MCF 10A (cell line): ENCODE results near the gene FXYD5. TPM values are rescaled to one million over a fixed set of nuclear protein-coding genes. Genes with fewer than 3 reads are reported as not detected.

ENCODE experiments used
- BruUV-seq: library from RNA; stranded (reverse); fragments of 400-500 nt; replicated peaks from 2 replicates; lab custom pipeline; 2021; lab: Mats Ljungman, UMichigan
- CTCF ChIA-PET: fragments of 300-600 bp; sonication (Branson Sonifier 250); formaldehyde crosslinking; extraction: SDS; loops from one replicate; lab custom pipeline; 2021; ENCODE audit warnings: antibody characterized with exemption, inconsistent platforms; lab: Yijun Ruan, JAX
- POLR2A ChIA-PET: fragments of 300-600, 350-650 bp; sonication (Branson Sonifier 250); formaldehyde crosslinking; extraction: SDS; loops from one replicate; lab custom pipeline; 2020; ENCODE audit warnings: antibody characterized with exemption, inconsistent platforms; lab: Yijun Ruan, JAX
- DNase-seq: peaks from one replicate; pipeline ENCODE4 v3.0.0-alpha.2; 2018; ENCODE audit not compliant: unreplicated experiment
- H3K27ac Mint-ChIP-seq: one replicate; pipeline ENCODE4 v1.8.0; 2022; ENCODE audit warnings: mild to moderate bottlenecking, low read depth, mixed read lengths; ENCODE audit not compliant: unreplicated experiment
- H3K27me3 Mint-ChIP-seq: one replicate; pipeline ENCODE4 v1.8.0; 2022; ENCODE audit warnings: mixed read lengths; ENCODE audit not compliant: insufficient read depth, unreplicated experiment
- H3K36me3 Mint-ChIP-seq: one replicate; pipeline ENCODE4 v1.8.0; 2022; ENCODE audit warnings: mild to moderate bottlenecking, moderate library complexity, mixed read lengths; ENCODE audit not compliant: insufficient read depth, unreplicated experiment
- H3K4me1 Mint-ChIP-seq: one replicate; pipeline ENCODE4 v1.8.0; 2022; ENCODE audit warnings: mixed read lengths; ENCODE audit not compliant: insufficient read depth, unreplicated experiment
- H3K4me3 Mint-ChIP-seq: one replicate; pipeline ENCODE4 v1.8.0; 2022; ENCODE audit warnings: mild to moderate bottlenecking, moderate library complexity, mixed read lengths; ENCODE audit not compliant: unreplicated experiment
- H3K9me3 Mint-ChIP-seq: one replicate; pipeline ENCODE4 v1.8.0; 2022; ENCODE audit warnings: mixed read lengths; ENCODE audit not compliant: unreplicated experiment
- intact Hi-C: fragments of 100-400 bp; cut with micrococcal nuclease; formaldehyde crosslinking; loops from 2 replicates; pipeline ENCODE4 v1.14.1; 2022
- total RNA-seq: library from RNA; stranded (reverse); gene quantifications from 2 replicates; pipeline ENCODE4 v1.2.3, GENCODE V29; 2022
- TF ChIP-seq, protein P1 (sequence below): fragments of 200-600 bp; IDR thresholded peaks from one replicate; pipeline ENCODE4 v1.8.0; 2022; ENCODE audit warnings: antibody characterized with exemption, mild to moderate bottlenecking; ENCODE audit not compliant: unreplicated experiment

Gene FXYD5
- total RNA-seq, 1 experiment from 2014 or later: 150 TPM

DNA sequence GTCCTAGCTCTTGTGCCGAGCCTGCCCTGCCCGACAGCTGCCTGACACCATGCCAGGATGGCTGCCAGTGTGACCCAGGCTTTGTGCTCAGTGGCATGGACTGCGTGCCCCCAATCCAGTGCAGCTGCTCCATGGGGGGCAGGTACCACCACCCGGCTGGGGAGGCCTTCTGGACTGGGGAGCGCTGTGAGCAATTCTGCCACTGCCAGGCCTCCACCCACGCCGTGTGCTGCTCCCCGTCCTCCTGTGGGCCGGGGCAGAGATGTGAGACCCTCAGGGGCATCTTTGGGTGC is 48.3 kb upstream of the FXYD5 start:
- DNase-seq: no peak
- Mint-ChIP-seq H3K4me1 (peaks cover 21% of the 10 kb centered on the region), H3K36me3 (no peaks in the 10 kb centered on the region), H3K27ac (no peak overlapping the region), H3K4me3 (no peak overlapping the region), H3K9me3 (no peaks in the 10 kb centered on the region), H3K27me3 (no peaks in the 10 kb centered on the region)
- TF ChIP-seq, protein P1, sequence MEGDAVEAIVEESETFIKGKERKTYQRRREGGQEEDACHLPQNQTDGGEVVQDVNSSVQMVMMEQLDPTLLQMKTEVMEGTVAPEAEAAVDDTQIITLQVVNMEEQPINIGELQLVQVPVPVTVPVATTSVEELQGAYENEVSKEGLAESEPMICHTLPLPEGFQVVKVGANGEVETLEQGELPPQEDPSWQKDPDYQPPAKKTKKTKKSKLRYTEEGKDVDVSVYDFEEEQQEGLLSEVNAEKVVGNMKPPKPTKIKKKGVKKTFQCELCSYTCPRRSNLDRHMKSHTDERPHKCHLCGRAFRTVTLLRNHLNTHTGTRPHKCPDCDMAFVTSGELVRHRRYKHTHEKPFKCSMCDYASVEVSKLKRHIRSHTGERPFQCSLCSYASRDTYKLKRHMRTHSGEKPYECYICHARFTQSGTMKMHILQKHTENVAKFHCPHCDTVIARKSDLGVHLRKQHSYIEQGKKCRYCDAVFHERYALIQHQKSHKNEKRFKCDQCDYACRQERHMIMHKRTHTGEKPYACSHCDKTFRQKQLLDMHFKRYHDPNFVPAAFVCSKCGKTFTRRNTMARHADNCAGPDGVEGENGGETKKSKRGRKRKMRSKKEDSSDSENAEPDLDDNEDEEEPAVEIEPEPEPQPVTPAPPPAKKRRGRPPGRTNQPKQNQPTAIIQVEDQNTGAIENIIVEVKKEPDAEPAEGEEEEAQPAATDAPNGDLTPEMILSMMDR: no peak
- intact Hi-C loops: no loop called here
- no TSS peak for BruUV-seq
- ChIA-PET POLR2A (interaction anchor here (1.5 to 7.1 kb wide), 3 partner anchors 8 to 17 kb away, joined by 10 to 40 read pairs (median 17); partner anchors contain the start of gene FXYD3), CTCF (interaction anchor here (0.7 to 3.4 kb wide), 3 partner anchors 29 to 62 kb away, joined by 3 to 16 read pairs (median 13); partner anchors contain the start of gene LGI4)

DNA sequence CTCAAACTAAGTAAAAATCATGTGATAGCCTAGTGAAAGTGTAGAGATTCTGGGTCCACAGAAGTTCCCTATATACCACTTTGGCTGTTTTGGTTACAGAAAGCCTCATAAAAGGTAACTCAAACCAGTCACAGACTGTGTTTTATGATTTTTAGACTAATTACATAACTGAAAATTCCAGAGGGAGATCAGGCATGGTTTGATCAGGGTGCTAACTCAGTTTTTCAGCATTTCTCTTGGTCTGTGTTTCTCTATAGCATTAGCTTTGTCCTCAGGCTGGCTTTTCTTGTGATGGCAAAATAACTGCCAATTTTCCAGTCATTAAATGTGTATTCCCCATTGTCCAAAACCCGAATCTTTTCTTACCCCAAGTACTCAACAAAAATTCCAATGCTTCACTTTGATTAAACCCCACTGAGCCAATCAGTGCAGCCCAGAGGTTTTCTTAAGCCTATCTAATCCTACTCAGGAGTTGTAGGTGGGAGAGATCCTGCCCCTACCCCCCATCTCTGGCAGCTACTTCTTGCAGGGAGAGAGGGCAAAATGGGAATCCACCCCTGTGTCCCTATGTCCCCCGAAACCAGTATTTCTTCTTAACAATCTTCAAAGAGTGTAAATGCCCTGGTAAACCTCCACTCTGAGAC is 47.5 kb upstream of the FXYD5 start:
- BruUV-seq: no TSS peak
- peak overlapping the region; percentile 71 for H3K27ac Mint-ChIP-seq
- no peak for DNase-seq
- no peaks in the 10 kb centered on the region for H3K9me3 Mint-ChIP-seq
- peaks cover 21% of the 10 kb centered on the region for H3K4me1 Mint-ChIP-seq
- H3K4me3 Mint-ChIP-seq: peak overlapping the region; percentile 37
- no peaks in the 10 kb centered on the region for H3K36me3 Mint-ChIP-seq
- TF ChIP-seq, protein P1: no peak
- intact Hi-C loops: no loop called here
- H3K27me3 Mint-ChIP-seq: no peaks in the 10 kb centered on the region
- CTCF ChIA-PET: interaction anchor here (0.7 to 3.4 kb wide), 4 partner anchors 28 to 123 kb away, joined by 3 to 16 read pairs (median 8); partner anchors contain the start of gene LGI4
- POLR2A ChIA-PET: interaction anchor here (1.5 to 7.1 kb wide), 3 partner anchors 9 to 16 kb away, joined by 10 to 40 read pairs (median 17); partner anchors contain the start of gene FXYD3

DNA sequence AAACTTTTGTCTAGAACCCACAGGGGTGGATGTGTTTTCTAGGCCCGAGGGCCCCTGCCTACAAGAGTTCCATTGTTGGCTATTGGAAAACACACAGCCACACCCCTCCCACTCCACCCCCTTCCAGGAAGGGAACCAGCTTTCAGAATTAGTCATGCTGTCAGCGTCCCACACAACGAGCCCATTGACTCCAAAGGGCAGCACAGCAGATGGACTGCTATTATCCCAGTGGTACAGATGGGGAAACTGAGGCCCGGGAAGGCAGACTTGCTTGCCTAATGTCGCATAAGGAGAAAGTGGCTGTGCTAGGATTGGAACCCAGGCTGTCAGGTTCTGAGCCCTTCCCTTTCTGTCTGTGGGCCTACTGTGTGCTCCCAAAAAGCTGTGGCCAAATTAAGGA is 47.0 kb upstream of the FXYD5 start:
- H3K9me3 Mint-ChIP-seq: no peaks in the 10 kb centered on the region
- peak overlapping the region; percentile 37 for H3K4me3 Mint-ChIP-seq
- POLR2A ChIA-PET: interaction anchor here (0.6 to 7.1 kb wide), 4 partner anchors 9 to 16 kb away, joined by 3 to 40 read pairs (median 14); partner anchors contain the start of gene FXYD3
- CTCF ChIA-PET: interaction anchor here (0.7 to 3.4 kb wide), 5 partner anchors 11 to 123 kb away, joined by 3 to 16 read pairs (median 3); partner anchors contain the start of gene LGI4
- peak; percentile 86 for DNase-seq
- no peaks in the 10 kb centered on the region for H3K27me3 Mint-ChIP-seq
- peak overlapping the region; percentile 71 for H3K27ac Mint-ChIP-seq
- intact Hi-C loops: no loop called here
- TF ChIP-seq, protein P1: no peak
- no peaks in the 10 kb centered on the region for H3K36me3 Mint-ChIP-seq
- H3K4me1 Mint-ChIP-seq: peaks cover 21% of the 10 kb centered on the region
- BruUV-seq: no TSS peak

DNA sequence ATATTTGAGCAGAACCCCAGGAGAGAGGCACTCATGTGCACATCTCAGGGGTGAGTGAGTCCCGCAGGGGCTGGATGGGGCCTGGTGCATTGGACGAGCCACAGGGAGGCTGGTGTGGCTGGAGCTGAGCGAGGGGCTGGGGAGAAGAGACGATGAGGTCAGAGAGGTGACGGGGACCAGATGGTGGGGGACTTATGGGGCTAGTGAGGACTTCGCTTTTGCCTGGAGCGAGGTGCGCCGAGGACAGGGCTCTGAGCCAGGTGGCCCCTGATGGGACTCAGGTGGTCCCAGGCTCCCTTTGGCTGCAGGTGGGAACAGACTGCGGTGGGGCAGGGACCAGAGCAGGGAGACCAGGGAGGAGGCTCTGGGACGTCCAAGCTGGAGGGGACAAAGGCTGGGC is 45.8 kb upstream of the FXYD5 start:
- Mint-ChIP-seq H3K9me3 (no peaks in the 10 kb centered on the region), H3K4me3 (no peak overlapping the region), H3K4me1 (peaks cover 21% of the 10 kb centered on the region), H3K27me3 (no peaks in the 10 kb centered on the region), H3K27ac (peak overlapping the region; percentile 82), H3K36me3 (no peaks in the 10 kb centered on the region)
- POLR2A ChIA-PET: interaction anchor here (0.7 to 7.1 kb wide), 5 partner anchors 11 to 66 kb away, joined by 3 to 40 read pairs (median 3); no protein-coding TSS in a partner anchor
- intact Hi-C loops: no loop called here
- CTCF ChIA-PET: interaction anchor here (0.7 to 3.4 kb wide), 5 partner anchors 10 to 44 kb away, joined by 3 to 16 read pairs (median 3); partner anchors contain the start of gene LGI4
- BruUV-seq: no TSS peak
- TF ChIP-seq, protein P1: no peak
- DNase-seq: no peak
